ENCODE results near the gene RNF157.
"Not testable (repeated sequence)": the region's sequence is repeated elsewhere in the genome, so short reads cannot be mapped to it uniquely, and the experiment has no call there.

Gene RNF157

DNA sequence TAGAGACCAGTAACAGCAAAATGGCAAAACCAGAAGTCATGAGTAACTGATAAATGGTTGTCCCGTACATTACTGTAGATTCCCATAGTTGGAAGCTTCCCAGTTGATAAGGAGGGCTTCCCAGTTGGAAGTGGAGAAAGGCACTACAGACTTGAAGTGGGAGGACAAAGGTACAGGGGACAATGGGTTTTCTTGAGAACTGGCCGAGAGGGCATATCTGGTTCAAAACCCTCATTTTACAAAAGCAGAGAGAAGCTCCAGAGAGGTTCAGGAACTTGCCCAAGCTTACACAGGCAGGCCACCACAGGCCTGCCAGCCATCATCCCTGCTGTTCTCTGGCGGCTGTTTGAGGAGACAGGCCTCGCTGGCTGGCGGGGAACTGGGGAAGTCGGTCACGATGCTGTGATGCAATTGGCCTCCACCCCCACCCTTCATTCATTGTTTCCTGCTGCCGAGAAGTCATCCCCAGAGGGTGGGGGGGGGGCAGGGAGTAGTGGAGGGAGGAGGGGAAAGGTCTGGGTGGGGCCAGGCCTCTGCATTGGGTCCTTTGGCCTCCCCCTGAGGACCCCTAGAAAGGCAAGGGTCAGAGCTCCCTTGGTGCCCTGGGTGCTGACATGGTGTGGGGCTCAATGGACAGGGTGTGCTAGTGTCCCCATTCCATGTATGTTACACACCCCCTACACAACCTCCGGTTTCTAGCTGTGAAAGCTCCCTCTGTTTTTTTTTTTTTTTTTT, 27.9 kb upstream of the RNF157 start:
- no peak for DNase-seq (ENCODE audit: insufficient read length, low spot score)
- TF ChIP-seq, protein P1, sequence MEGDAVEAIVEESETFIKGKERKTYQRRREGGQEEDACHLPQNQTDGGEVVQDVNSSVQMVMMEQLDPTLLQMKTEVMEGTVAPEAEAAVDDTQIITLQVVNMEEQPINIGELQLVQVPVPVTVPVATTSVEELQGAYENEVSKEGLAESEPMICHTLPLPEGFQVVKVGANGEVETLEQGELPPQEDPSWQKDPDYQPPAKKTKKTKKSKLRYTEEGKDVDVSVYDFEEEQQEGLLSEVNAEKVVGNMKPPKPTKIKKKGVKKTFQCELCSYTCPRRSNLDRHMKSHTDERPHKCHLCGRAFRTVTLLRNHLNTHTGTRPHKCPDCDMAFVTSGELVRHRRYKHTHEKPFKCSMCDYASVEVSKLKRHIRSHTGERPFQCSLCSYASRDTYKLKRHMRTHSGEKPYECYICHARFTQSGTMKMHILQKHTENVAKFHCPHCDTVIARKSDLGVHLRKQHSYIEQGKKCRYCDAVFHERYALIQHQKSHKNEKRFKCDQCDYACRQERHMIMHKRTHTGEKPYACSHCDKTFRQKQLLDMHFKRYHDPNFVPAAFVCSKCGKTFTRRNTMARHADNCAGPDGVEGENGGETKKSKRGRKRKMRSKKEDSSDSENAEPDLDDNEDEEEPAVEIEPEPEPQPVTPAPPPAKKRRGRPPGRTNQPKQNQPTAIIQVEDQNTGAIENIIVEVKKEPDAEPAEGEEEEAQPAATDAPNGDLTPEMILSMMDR (IDR thresholded peaks at IDR 0.05; ENCODE audit: insufficient read depth, missing control alignments) = no peak

DNA sequence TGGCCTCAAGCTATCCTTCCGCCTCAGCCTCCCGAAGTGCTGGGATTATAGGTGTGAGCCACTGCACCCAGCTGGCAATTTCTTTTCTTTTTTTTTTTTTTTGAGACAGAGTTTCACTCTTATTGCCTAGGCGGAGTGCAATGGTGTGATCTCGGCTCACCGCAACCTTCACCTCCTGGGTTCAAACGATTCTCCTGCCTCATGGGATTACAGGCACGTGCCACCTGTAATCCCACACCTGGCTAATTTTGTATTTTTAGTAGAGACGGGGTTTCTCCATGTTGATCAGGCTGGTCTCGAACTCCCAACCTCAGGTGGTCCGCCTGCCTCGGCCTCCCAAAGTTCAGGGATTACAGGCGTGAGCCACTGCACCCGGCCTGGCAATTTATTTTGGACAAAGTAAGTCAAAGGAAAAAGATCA, 27.3 kb upstream of the RNF157 start:
- DNase-seq (ENCODE audit: insufficient read length, low spot score); FAIRE-seq: not testable (repeated sequence)

More for the DNA sequence above, 27.9 kb upstream of the RNF157 start:
- FAIRE-seq = no peak

DNA sequence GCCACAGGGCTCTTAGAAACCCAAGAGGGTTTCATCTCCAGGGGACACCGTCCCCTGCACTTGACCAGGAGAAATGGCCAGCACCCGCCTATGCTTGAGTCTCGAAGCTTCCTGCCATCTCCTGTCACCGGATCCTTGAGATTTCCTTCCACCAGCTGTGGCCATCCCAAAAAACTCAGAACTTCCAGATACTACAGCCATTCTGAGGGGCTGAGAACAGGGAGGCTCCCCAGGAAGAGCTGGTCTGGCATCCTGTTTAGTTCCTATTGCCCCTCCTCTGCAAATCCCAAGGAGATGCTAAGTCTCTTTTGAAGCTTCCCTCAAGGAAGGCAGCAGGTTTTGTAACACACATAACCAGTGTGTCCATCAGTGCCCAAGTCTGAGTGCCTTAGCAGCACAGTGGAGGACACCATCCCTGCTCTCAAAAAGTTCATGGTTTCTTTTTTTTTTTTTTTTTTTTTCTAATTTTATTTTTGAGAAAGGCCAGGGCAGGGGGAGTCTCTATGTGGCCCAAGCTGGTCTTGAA, 26.8 kb upstream of the RNF157 start:
- DNase-seq (ENCODE audit: insufficient read length, low spot score) (no peak), FAIRE-seq (no peak)
- TF ChIP-seq, protein P1 (IDR thresholded peaks at IDR 0.05; ENCODE audit: insufficient read depth, missing control alignments) = no peak

DNA sequence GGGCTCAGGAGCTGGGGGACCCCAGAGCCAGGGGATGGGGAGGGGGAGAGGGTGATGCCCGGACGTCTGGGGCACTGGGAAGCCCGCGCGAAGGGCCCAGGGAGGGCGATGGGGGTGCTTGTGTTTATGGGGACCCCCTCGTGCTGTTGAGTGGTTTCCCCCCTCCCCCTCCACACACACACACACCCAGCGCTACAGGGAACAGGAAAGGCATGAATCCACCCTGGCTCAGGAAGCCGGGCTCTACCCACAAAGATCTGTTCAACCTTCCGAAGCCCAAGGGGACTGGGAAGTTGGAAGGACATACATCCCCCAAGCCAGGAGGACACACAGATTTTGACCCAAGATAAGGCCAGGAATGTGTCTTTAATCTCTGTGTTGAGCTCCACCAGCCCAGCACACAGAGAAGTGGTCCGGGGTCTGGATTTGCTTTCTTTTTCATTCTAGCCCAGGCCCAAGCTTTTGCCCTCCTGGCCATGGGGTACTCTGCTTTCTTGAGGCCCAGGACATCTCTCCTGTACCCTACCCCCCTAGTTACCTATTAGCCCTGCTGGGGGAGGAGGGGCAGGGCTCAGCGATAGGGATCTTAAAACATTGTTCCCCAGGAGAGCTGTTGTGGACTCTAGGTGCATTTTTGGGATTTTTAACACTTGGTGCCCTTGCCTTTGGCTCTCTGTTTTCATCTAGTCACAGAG, 26.1 kb upstream of the RNF157 start:
- DNase-seq (ENCODE audit: insufficient read length, low spot score) (no peak), FAIRE-seq (no peak)
- TF ChIP-seq, protein P1 (IDR thresholded peaks at IDR 0.05; ENCODE audit: insufficient read depth, missing control alignments) = no peak

DNA sequence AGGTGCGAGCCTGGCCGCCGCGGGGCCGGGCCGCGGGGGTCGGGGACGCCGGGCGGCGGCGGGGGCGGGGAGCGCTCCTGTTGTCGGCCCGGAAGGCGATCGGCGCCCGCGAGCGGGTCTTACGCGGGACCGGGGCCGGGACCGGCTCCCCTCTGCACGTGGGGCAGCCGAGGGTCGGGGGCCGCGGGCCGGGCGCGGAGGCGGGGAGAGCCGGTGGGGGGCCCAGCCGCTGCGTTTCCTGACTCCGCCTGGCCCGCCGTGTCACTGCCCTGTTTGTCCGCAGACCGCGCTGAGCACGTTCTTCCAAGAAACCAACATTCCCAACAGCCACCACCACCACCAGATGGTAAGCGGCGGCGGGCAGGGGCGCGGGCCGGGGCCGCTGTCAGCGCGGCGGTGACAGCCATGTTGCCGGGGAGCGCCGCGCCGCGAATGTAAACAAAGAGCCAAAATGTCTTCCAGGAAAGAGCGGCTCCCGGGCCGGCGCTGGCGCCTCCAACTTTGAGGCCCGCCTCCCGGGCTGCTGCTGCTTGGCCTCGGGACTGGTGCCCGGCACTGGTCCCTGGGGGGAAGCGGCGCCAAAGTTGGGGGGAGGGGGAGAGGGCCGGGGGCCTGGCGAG, 25.4 kb upstream of the RNF157 start:
- no peak for FAIRE-seq
- no peak for DNase-seq (ENCODE audit: insufficient read length, low spot score)
- TF ChIP-seq, protein P1 (IDR thresholded peaks at IDR 0.05; ENCODE audit: insufficient read depth, missing control alignments) = no peak

DNA sequence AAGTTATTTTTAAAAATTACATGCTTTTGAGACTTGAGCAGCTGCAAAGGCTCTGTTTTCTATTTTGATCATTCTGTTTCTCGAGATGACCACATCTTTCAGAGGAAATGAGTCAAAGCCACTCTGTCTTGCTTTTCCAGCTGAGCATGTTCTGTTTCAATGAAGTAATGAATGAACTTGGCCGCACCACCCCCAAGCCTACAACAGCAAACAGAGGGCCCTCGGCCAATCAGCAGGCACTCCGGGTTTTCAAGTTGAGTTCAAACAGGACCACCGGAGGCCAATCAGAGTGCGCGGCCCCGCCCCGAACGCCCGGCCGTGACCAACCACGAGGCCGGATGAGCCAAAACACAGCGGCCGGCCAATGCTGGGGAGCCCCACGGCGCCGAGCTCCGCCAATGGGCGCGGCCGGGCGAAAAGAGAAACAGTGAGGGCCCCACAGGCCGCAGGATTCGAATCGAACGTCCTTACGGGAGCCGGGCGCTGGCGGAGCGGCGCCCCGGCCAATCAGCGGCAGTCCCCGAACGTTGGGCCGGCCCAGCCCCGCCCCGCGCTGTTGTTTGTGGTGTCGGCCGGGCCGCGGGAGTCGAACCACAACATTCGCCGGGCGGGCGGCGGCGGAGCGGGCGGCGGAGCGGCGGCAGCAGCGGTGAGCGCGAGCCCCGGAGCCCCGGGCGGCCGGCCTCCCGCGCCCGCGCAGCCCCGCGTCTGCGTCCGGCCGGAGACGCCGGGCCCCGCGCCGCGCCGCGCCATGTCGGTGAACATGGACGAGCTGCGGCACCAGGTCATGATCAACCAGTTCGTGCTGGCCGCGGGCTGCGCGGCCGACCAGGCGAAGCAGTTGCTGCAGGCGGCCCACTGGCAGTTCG, 24.7 kb upstream of the RNF157 start, which contains the start of gene UBALD2:
UBALD2 (plus strand) TSS at position 594 of the 869 bp plus-strand sequence; CDS start at position 752, 158 bp downstream.
- no peak for FAIRE-seq
- DNase-seq (ENCODE audit: insufficient read length, low spot score) = peak; percentile 96
- TF ChIP-seq, protein P1 (IDR thresholded peaks at IDR 0.05; ENCODE audit: insufficient read depth, missing control alignments) = no peak

DNA sequence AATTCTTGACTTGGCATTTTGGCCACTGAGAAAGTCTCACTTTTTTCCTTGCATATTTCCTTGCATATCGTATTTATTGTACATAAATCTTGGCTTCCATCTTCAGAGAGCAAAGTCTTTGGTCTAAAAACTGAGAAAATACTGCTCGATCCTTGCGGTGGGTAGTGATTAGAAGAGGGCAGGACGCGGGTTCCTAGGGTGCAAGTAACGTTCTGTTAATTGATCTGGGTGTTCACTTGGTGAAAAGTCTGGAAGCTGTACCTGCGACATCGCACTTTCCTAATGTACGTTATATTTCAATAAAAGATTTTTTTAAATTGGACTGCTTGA, 24.1 kb upstream of the RNF157 start:
- TF ChIP-seq, protein P1 (IDR thresholded peaks at IDR 0.05; ENCODE audit: insufficient read depth, missing control alignments) = no peak
- no peak for DNase-seq (ENCODE audit: insufficient read length, low spot score)
- FAIRE-seq = no peak
